K562 (cell line): ENCODE results near the gene CEP20. TPM values are rescaled to one million over a fixed set of nuclear protein-coding genes. Genes with fewer than 3 reads are reported as not detected.

Experiments used
- ADNP ChIP-seq: fragments of 200-800 bp; sonication (Bioruptor generic); IDR thresholded peaks from 2 replicates; pipeline ENCODE4 v1.6.1; 2016; ENCODE audit warnings: missing genetic modification characterization, missing compliant biosample characterization
- ARID3A ChIP-seq: IDR thresholded peaks from 2 replicates; pipeline ENCODE4 v1.6.1; 2012; ENCODE audit warnings: low read depth, low read length, improper control_type of control experiment, borderline replicate concordance
- BRF1 ChIP-seq: IDR thresholded peaks from 3 replicates; pipeline ENCODE4 v1.6.1; 2011; ENCODE audit warnings: borderline replicate concordance, mild to moderate bottlenecking; ENCODE audit not compliant: insufficient read length; ENCODE audit errors: extremely low read depth
- ELF1 ChIP-seq: fragments of 200-800 bp; sonication (Bioruptor generic); IDR thresholded peaks from 2 replicates; pipeline ENCODE4 v1.6.1; 2016; ENCODE audit warnings: missing genetic modification characterization, missing compliant biosample characterization
- EP300 ChIP-seq: IDR thresholded peaks from 2 replicates; pipeline ENCODE4 v1.6.1; 2012; ENCODE audit warnings: low read length, improper control_type of control experiment
- FOXK2 ChIP-seq, 2 experiments: fragments of 450-650 bp; IDR thresholded peaks in 1 of 2; conservative IDR thresholded peaks in 1 of 2; 2 replicates each; pipeline ENCODE4 v1.6.1; 2016; ENCODE audit warnings: low read depth in 2 of 2, mild to moderate bottlenecking in 1 of 2
- HCFC1 ChIP-seq: IDR thresholded peaks from 2 replicates; pipeline ENCODE4 v1.6.1; 2012; ENCODE audit warnings: low read depth, low read length, improper control_type of control experiment
- ID3 ChIP-seq, 2 experiments: fragments of 250-450 bp in 1 of 2; fragments of 450-650 bp in 1 of 2; sonication (Bioruptor Pico) in 1 of 2; IDR thresholded peaks; 2 replicates each; pipeline versions ENCODE4 v1.6.1 to v1.8.0; 2016 to 2021; ENCODE audit warnings: mild to moderate bottlenecking in 2 of 2, moderate library complexity in 2 of 2, missing compliant biosample characterization in 1 of 2, missing genetic modification characterization in 1 of 2
- KLF10 ChIP-seq: fragments of 250-450 bp; sonication (Bioruptor Pico); IDR thresholded peaks from 2 replicates; pipeline ENCODE4 v1.6.1; 2021; ENCODE audit warnings: matching md5 sums
- NCOA6 ChIP-seq: fragments of 450-650 bp; IDR thresholded peaks from 2 replicates; pipeline ENCODE4 v1.6.1; 2017; ENCODE audit warnings: mild to moderate bottlenecking
- PML ChIP-seq: IDR thresholded peaks from 2 replicates; pipeline ENCODE4 v1.6.1; 2012; ENCODE audit warnings: low read length, inconsistent platforms
- POLR2G ChIP-seq: fragments of 200-400 bp; formaldehyde crosslinking; IDR thresholded peaks from 2 replicates; pipeline ENCODE4 v1.6.1; 2017; ENCODE audit warnings: low read depth, mild to moderate bottlenecking, antibody characterized with exemption, low read length, moderate library complexity
- SMARCC2 ChIP-seq: fragments of 450-650 bp; IDR thresholded peaks from 2 replicates; pipeline ENCODE4 v1.6.1; 2017; ENCODE audit warnings: antibody characterized with exemption, moderate library complexity, mild to moderate bottlenecking, low read depth
- SREBF1 ChIP-seq: fragments of 150-350 bp; IDR thresholded peaks from 2 replicates; pipeline ENCODE4 v1.6.1; 2014; ENCODE audit warnings: antibody characterized with exemption, low read depth, low read length, borderline replicate concordance
- STAT5A ChIP-seq: IDR thresholded peaks from 2 replicates; pipeline ENCODE4 v1.6.1; 2012; ENCODE audit warnings: low read length, inconsistent platforms, borderline replicate concordance
- TAF1 ChIP-seq: IDR thresholded peaks from 2 replicates; pipeline ENCODE4 v1.6.1; 2011; ENCODE audit warnings: mild to moderate bottlenecking, low read length, moderate library complexity; ENCODE audit not compliant: insufficient read depth, control insufficient read depth, severe bottlenecking; ENCODE audit errors: extremely low read depth
- TEAD1 ChIP-seq, 2 experiments: fragments of 450-650 bp in 1 of 2; sonication (generic) in 1 of 2; formaldehyde crosslinking; IDR thresholded peaks; 2 replicates each; pipeline versions ENCODE4 v1.4.0 to v1.8.0; 2020 to 2022; ENCODE audit warnings: mild to moderate bottlenecking in 2 of 2, missing genetic modification reagents in 1 of 2
- XRCC4 ChIP-seq: IDR thresholded peaks from one replicate; pipeline ENCODE4 v1.6.1; 2011; ENCODE audit not compliant: insufficient read depth, insufficient read length; ENCODE audit errors: extremely low read depth
- ZFPM2 ChIP-seq: fragments of 250-450 bp; sonication (Bioruptor Pico); IDR thresholded peaks from 2 replicates; pipeline ENCODE4 v1.5.1; 2022; ENCODE audit warnings: mild to moderate bottlenecking
- ZNF592 ChIP-seq: fragments of 450-650 bp; IDR thresholded peaks from 2 replicates; pipeline ENCODE4 v1.6.1; 2017; ENCODE audit warnings: antibody characterized with exemption, mild to moderate bottlenecking
- polyA plus RNA-seq, 8 experiments: library from polyadenylated mRNA; depleted of rRNA in 4 of 8; stranded (reverse) in 5 of 8; unstranded in 3 of 8; fragments of >200 nt; fragmentation: Nextera tagmentation in 2 of 8; fragmentation: Illumina TruSeq in 1 of 8; extraction: Ambion mirVana in 2 of 8; extraction: Trizol in 1 of 8; gene quantifications; 2 replicates each; pipeline versions ENCODE4 v1.2.1 to v1.2.3, GENCODE V29; 2011 to 2014; ENCODE audit warnings: inconsistent platforms in 1 of 8, missing spikeins in 1 of 8
- total RNA-seq, 7 experiments: library from RNA; depleted of rRNA in 6 of 7; stranded (reverse); fragments of >200 nt in 6 of 7; fragmentation: Illumina TruSeq in 2 of 7; extraction: Trizol in 2 of 7; gene quantifications; 2 replicates each; pipeline versions ENCODE4 v1.2.1 to v1.2.3, GENCODE V29; 2011 to 2021; ENCODE audit warnings: low replicate concordance in 1 of 7
- TF ChIP-seq, protein P1 (sequence below): fragments of 450-650 bp; IDR thresholded peaks from 2 replicates; pipeline ENCODE4 v1.6.1; 2016; ENCODE audit warnings: low read depth, mild to moderate bottlenecking, moderate library complexity

CEP20 gene
- total and polyA plus RNA-seq, 9 of the 15 experiments (the other 6 are each of a cell fraction or from before 2014, with no cell fraction given) = 41.3 to 150 (median 104) TPM

- no peak for TF ChIP-seq FOXK2 (conservative IDR thresholded peaks at IDR 0.05 in 1 of 2, IDR thresholded peaks at IDR 0.05 in 1 of 2; ENCODE audit: low read depth in 2 of 2)
- peak; percentile 94 for TF ChIP-seq ZNF592
- TF ChIP-seq POLR2G = 0 out of 2 replicates have a peak, but pooled peaks have one; percentile 7
- no peak for TF ChIP-seq TAF1
- TF ChIP-seq STAT5A = no peak
- TF ChIP-seq ID3 (CRISPR knock-in tag; IDR thresholded peaks at IDR 0.05) = no peak
- no peak for TF ChIP-seq ID3 (tag; IDR thresholded peaks at IDR 0.05)
- TF ChIP-seq ELF1 (tag) = no peak
- TF ChIP-seq ZFPM2 (CRISPR knock-in tag) = no peak
- TF ChIP-seq XRCC4 = no peak
- peak; percentile 83 for TF ChIP-seq ADNP (tag)
- 0 out of 4 replicates have a peak, but pooled peaks of 1 of the 2 experiments have one; percentile 4 for TF ChIP-seq TEAD1 (CRISPR knock-in tag; IDR thresholded peaks at IDR 0.05)
- TF ChIP-seq EP300 = 0 out of 2 replicates have a peak, but pooled peaks have one; percentile 47
- TF ChIP-seq BRF1 = no peak
- no peak for TF ChIP-seq KLF10 (CRISPR knock-in tag)
- TF ChIP-seq ARID3A = peak; percentile 73; the same call in 1 of the 2 replicates
- TF ChIP-seq, protein P1, sequence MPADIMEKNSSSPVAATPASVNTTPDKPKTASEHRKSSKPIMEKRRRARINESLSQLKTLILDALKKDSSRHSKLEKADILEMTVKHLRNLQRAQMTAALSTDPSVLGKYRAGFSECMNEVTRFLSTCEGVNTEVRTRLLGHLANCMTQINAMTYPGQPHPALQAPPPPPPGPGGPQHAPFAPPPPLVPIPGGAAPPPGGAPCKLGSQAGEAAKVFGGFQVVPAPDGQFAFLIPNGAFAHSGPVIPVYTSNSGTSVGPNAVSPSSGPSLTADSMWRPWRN = no peak
- no peak for TF ChIP-seq HCFC1
- peak; percentile 33; the same call in 1 of the 2 replicates for TF ChIP-seq NCOA6
- TF ChIP-seq SMARCC2 = peak; percentile 75
- TF ChIP-seq SREBF1 = no peak
- TF ChIP-seq PML = no peak
Measured at GRCh38 chr16:15879255-15879811, 9.1 kb downstream of the CEP20 start (continued).
